ENCODE measurements around the gene ECHDC1.

Gene ECHDC1

DNA sequence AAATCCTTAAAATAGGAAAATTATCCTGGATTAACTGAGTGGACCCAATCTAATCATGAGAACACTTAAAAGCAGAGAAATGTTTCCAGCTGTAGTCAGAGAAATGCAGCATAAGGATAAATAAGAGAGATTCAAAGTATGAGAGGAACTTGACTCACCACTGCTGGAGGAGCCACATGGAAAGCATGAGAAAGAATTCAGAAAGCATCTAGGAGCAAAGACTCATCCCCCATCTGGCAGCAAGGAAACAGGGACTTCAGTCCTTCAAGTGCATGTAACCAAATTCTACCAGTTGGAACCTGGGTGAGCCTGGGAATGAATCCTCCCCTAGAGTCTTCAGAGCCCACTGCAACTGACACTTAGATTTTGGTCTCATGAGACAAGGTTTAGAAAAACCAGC, 43.0 kb downstream of the ECHDC1 start:
- DNase-seq (ENCODE audit: low read depth): no peak
- TF ChIP-seq, protein P1, sequence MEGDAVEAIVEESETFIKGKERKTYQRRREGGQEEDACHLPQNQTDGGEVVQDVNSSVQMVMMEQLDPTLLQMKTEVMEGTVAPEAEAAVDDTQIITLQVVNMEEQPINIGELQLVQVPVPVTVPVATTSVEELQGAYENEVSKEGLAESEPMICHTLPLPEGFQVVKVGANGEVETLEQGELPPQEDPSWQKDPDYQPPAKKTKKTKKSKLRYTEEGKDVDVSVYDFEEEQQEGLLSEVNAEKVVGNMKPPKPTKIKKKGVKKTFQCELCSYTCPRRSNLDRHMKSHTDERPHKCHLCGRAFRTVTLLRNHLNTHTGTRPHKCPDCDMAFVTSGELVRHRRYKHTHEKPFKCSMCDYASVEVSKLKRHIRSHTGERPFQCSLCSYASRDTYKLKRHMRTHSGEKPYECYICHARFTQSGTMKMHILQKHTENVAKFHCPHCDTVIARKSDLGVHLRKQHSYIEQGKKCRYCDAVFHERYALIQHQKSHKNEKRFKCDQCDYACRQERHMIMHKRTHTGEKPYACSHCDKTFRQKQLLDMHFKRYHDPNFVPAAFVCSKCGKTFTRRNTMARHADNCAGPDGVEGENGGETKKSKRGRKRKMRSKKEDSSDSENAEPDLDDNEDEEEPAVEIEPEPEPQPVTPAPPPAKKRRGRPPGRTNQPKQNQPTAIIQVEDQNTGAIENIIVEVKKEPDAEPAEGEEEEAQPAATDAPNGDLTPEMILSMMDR (IDR thresholded peaks at IDR 0.05; ENCODE audit: low read depth, low read length): no peak
- TF ChIP-seq, protein P2, sequence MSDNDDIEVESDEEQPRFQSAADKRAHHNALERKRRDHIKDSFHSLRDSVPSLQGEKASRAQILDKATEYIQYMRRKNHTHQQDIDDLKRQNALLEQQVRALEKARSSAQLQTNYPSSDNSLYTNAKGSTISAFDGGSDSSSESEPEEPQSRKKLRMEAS (IDR thresholded peaks at IDR 0.05; ENCODE audit: low read depth, low read length): no peak
- no peak for TF ChIP-seq MYC (IDR thresholded peaks at IDR 0.05; ENCODE audit: low read depth, low read length)
- TF ChIP-seq POLR2A (IDR thresholded peaks at IDR 0.05; ENCODE audit: extremely low read depth, insufficient read length): no peak
- H3K4me3 ChIP-seq (ENCODE audit: low read depth, low read length): no peak overlapping the region

- DNase-seq (ENCODE audit: low read depth): no peak
- no peak overlapping the region for H3K4me3 ChIP-seq (ENCODE audit: low read depth, low read length)
- TF ChIP-seq, protein P1 (IDR thresholded peaks at IDR 0.05; ENCODE audit: low read depth, low read length): no peak
- TF ChIP-seq, protein P2 (IDR thresholded peaks at IDR 0.05; ENCODE audit: low read depth, low read length): no peak
- TF ChIP-seq MYC (IDR thresholded peaks at IDR 0.05; ENCODE audit: low read depth, low read length) (no peak), POLR2A (IDR thresholded peaks at IDR 0.05; ENCODE audit: extremely low read depth, insufficient read length) (no peak)
Measured at GRCh38 chr6:127299522-127300240, 43.7 kb downstream of the ECHDC1 start.

GRCh38 chr6:127298475-127298874, 44.9 kb downstream of the ECHDC1 start:
- TF ChIP-seq POLR2A (IDR thresholded peaks at IDR 0.05; ENCODE audit: extremely low read depth, insufficient read length): no peak
- TF ChIP-seq, protein P1 (IDR thresholded peaks at IDR 0.05; ENCODE audit: low read depth, low read length): no peak
- TF ChIP-seq, protein P2 (IDR thresholded peaks at IDR 0.05; ENCODE audit: low read depth, low read length): no peak
- TF ChIP-seq MYC (IDR thresholded peaks at IDR 0.05; ENCODE audit: low read depth, low read length): no peak
- DNase-seq (ENCODE audit: low read depth): no peak
- no peak overlapping the region for H3K4me3 ChIP-seq (ENCODE audit: low read depth, low read length)

GRCh38 chr6:127297502-127298070, 45.8 kb downstream of the ECHDC1 start:
- no peak for DNase-seq (ENCODE audit: low read depth)
- H3K4me3 ChIP-seq (ENCODE audit: low read depth, low read length): no peak overlapping the region
- TF ChIP-seq POLR2A (IDR thresholded peaks at IDR 0.05; ENCODE audit: extremely low read depth, insufficient read length): no peak
- no peak for TF ChIP-seq MYC (IDR thresholded peaks at IDR 0.05; ENCODE audit: low read depth, low read length)
- TF ChIP-seq, protein P1 (IDR thresholded peaks at IDR 0.05; ENCODE audit: low read depth, low read length): no peak
- TF ChIP-seq, protein P2 (IDR thresholded peaks at IDR 0.05; ENCODE audit: low read depth, low read length): no peak

DNA sequence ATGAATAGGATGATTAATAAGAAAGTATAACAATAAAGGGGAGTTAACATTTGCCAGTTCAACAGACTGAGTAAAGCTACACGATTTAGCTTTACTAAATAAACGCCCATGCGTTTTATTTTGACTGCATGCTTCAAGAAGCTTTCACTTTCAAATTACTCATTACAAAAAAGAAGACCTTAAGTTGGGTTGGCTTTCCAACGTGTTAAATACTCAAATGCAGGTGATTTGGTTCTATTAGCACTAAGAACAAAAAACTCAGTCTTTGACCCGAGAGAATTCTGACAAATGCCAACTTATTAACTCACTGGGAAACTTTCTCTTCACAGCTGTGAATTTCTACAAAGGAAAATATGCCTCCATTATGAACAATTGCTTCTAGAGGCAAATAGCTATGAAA, 51.9 kb downstream of the ECHDC1 start:
- no peak for DNase-seq (ENCODE audit: low read depth)
- H3K4me3 ChIP-seq (ENCODE audit: low read depth, low read length): no peak overlapping the region
- TF ChIP-seq, protein P1 (IDR thresholded peaks at IDR 0.05; ENCODE audit: low read depth, low read length): no peak
- TF ChIP-seq, protein P2 (IDR thresholded peaks at IDR 0.05; ENCODE audit: low read depth, low read length): no peak
- TF ChIP-seq MYC (IDR thresholded peaks at IDR 0.05; ENCODE audit: low read depth, low read length): no peak
- no peak for TF ChIP-seq POLR2A (IDR thresholded peaks at IDR 0.05; ENCODE audit: extremely low read depth, insufficient read length)
